Measurements from ENCODE around the gene ZER1. TPM values are rescaled to one million over a fixed set of nuclear protein-coding genes. Genes with fewer than 3 reads are reported as not detected.

The ZER1 gene
- total and polyA plus RNA-seq, 12 donors = 24.3 to 71.1 (median 58.9) TPM

DNA sequence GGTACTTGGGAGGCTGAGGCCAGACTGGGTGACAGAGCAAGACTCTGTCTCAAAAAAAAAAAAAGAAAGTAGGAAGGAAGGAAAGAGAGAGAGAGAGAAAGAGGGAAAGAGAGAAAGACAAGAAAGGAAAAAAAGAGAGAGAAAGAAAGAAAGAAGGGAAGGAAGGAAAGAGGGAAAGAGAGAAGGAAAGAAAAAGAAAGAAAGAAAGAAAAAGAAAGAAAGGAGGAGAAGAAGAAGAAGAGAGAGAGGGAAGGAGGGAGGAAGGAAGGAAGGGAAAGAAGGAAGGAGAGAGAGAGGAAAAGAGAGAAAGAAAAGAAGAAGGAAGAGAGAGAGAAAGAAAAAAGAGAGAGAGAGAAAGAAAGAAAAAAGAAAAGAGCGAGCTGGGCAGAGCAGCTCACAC, 3.1 kb upstream of the ZER1 start:
- no peaks in the 10 kb centered on the region for H3K36me3 ChIP-seq
- no peaks in the 10 kb centered on the region for H3K27me3 ChIP-seq
- TF ChIP-seq, protein P1, sequence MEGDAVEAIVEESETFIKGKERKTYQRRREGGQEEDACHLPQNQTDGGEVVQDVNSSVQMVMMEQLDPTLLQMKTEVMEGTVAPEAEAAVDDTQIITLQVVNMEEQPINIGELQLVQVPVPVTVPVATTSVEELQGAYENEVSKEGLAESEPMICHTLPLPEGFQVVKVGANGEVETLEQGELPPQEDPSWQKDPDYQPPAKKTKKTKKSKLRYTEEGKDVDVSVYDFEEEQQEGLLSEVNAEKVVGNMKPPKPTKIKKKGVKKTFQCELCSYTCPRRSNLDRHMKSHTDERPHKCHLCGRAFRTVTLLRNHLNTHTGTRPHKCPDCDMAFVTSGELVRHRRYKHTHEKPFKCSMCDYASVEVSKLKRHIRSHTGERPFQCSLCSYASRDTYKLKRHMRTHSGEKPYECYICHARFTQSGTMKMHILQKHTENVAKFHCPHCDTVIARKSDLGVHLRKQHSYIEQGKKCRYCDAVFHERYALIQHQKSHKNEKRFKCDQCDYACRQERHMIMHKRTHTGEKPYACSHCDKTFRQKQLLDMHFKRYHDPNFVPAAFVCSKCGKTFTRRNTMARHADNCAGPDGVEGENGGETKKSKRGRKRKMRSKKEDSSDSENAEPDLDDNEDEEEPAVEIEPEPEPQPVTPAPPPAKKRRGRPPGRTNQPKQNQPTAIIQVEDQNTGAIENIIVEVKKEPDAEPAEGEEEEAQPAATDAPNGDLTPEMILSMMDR (IDR thresholded peaks at IDR 0.05) = no peak
- peaks cover 0 to 13% (median 3%) of the 10 kb centered on the region in 11 donors for H3K9me3 ChIP-seq
- intact Hi-C loops (cut with DNase I) = loop anchor here in 2 of 10 donors (5.0 kb wide), 2 partner anchors 48 to 73 kb away; partner anchors contain the start of gene PKN3 (in 1 of the 2)
- H3K4me1 ChIP-seq = peaks cover 2 to 22% (median 20%) of the 10 kb centered on the region in 9 donors
- H3K4me3 ChIP-seq = no peak overlapping the region
- no peak overlapping the region for H3K27ac ChIP-seq
- ATAC-seq = no peak
- 73 to 94% methylated on average over 1 of the region's 1 CpG for WGBS, 2 donors
- no peak for DNase-seq

DNA sequence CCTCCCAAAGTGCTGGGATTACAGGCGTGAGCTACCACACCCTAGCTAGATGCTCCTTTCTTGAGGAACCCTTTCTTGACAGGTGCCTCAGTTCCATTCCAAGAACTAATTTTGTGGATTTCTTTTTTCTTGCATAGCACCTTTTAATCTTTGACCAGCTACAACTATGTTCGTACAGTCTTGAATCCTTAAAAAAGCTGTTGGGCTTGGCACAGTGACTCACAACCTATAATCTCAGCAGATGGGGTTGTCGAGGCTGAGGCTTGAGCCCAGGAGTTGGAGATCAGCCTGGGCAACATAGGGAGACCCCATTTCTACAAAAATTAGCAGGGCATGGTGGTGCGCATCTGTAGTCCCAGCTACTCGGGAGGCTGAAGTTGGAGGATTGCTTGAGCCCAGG, 1.3 kb upstream of the ZER1 start:
- Histone ChIP-seq H3K4me3 (peak overlapping the region in 1 of 10 donors; percentile 93), H3K27ac (no peak overlapping the region), H3K36me3 (peaks cover 0 to 8% (median 0%) of the 10 kb centered on the region in 9 donors), H3K4me1 (peaks cover 2 to 28% (median 23%) of the 10 kb centered on the region in 9 donors), H3K9me3 (peaks cover 0 to 13% (median 3%) of the 10 kb centered on the region in 11 donors), H3K27me3 (no peaks in the 10 kb centered on the region)
- WGBS, 2 donors = 88 to 89% methylated on average over 5 of the region's 5 CpGs
- no peak for ATAC-seq
- TF ChIP-seq, protein P1 (IDR thresholded peaks at IDR 0.05) = no peak
- intact Hi-C loops (cut with DNase I) = loop anchor here in 3 of 10 donors (2.0 to 5.0 kb wide), 3 partner anchors 14 to 71 kb away; partner anchors contain the start of genes PKN3 (in 1 of the 3) and TBC1D13 (in 1 of the 3)
- no peak for DNase-seq

DNA sequence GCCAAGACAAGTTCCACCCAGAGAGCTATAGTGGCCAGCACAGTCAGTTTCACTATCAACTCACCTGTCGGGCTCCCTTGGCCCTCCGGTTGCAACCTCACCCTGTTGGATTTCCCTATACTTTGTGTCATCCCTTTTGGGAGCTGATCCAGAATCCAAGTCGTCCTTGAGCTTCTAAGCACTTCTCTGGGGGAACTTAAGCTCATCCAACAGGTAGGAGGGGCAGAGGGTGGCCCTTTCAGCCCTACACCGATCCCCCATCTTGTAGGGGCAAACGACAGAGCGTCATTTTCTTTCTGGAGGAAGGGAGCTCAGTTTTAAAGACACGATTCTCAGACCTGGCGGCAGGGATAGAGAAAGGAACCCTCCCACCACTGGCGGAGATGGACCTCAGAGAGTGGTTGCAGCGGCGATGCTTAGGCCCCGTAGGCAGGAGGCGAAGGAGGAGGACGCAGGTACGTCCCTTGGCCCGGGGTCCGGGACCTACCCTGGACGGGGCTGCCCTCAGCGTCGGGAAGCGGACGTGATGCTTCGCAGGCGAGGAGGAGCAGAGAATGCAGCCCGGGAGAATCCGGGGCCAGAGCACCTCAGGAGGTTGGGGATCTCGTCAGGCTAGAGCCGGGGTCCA, 519 bp downstream of the ZER1 start:
- intact Hi-C loops (cut with DNase I) = loop anchor here in 2 of 10 donors (1.0 to 5.0 kb wide), 3 partner anchors 16 to 69 kb away; partner anchors contain the start of genes PKN3 (in 1 of the 2) and TBC1D13 (in 1 of the 2)
- TF ChIP-seq, protein P1 (IDR thresholded peaks at IDR 0.05) = no peak
- peak; percentile 30 to 65 (median 42) for ATAC-seq
- Histone ChIP-seq H3K27ac (peak overlapping the region; percentile 55 to 98 (median 96)), H3K4me3 (peak overlapping the region; percentile 64 to 97 (median 82)), H3K4me1 (peaks cover 2 to 28% (median 23%) of the 10 kb centered on the region in 9 donors), H3K36me3 (peaks cover 0 to 16% (median 0%) of the 10 kb centered on the region in 9 donors), H3K27me3 (no peaks in the 10 kb centered on the region), H3K9me3 (peaks cover 0 to 10% (median 3%) of the 10 kb centered on the region in 11 donors)
- WGBS, 2 donors = 1% methylated on average over 28 of the region's 28 CpGs
- DNase-seq = no peak

DNA sequence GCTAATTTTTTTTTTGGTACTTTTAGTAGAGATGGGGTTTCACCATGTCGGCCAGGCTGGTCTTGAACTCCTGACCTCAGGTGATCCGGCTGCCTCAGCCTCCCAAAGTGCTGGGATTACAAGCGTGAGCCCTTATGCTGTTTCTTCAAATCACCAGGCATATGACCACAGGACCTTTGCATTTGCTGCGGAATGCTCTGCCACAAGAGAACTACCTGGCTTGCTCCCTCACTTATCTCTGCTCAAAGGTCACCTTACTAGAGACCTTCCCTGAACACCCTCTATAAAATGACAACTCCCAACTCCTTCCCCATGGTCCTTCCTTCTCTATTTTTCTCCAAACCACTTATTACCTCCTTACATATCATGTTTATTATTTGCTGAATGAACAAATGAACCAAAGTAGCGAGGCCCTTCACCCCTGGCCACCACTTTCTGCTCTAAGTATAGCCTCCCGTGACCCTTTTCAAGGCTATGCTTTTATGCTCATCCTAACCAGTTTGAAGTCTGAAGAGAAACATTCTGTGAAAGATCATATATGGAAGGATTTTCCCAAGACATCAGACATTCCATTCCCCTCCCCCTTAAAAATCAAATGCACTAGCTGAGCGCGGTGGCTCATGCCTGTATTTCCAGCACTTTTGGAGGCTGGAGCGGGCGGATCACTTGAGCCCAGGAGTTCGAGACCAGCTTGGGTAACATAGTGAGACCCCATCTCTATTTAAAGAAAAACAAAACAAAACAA, 1.3 kb downstream of the ZER1 start:
- Histone ChIP-seq H3K27me3 (no peaks in the 10 kb centered on the region), H3K27ac (peak overlapping the region in 8 of 10 donors; percentile 87 to 98 (median 96)), H3K36me3 (peaks cover 0 to 17% (median 0%) of the 10 kb centered on the region in 9 donors), H3K9me3 (peaks cover 0 to 2% (median 0%) of the 10 kb centered on the region in 11 donors), H3K4me1 (peaks cover 2 to 28% (median 23%) of the 10 kb centered on the region in 9 donors), H3K4me3 (peak overlapping the region; percentile 64 to 97 (median 82))
- no peak for DNase-seq
- ATAC-seq = no peak
- TF ChIP-seq, protein P1 (IDR thresholded peaks at IDR 0.05) = no peak
- WGBS, 2 donors = 78 to 86% methylated on average over 11 of the region's 11 CpGs
- intact Hi-C loops (cut with DNase I) = loop anchor here in 2 of 10 donors (1.0 to 5.0 kb wide), 3 partner anchors 17 to 68 kb away; partner anchors contain the start of genes PKN3 (in 1 of the 2) and TBC1D13 (in 1 of the 2)
